Activated CD4-positive, alpha-beta memory T cell treated with anti-CD3 and anti-CD28 coated beads, Interleukin-2, amount 10 ng/mL, durations not matched to agents 7 days and 5 days (primary cell): ENCODE measurements around the gene ZMIZ1. TPM values are rescaled to one million over a fixed set of nuclear protein-coding genes. Genes with fewer than 3 reads are reported as not detected.

Experiments used
- CTCF ChIA-PET: fragments of 350-600 bp; sonication (Branson Sonifier 250); formaldehyde crosslinking; loops from one replicate; lab custom pipeline; 2021; ENCODE audit warnings: antibody characterized with exemption, inconsistent platforms; lab: Charles Lee
- POLR2A ChIA-PET: fragments of 350-600 bp; sonication (Branson Sonifier 250); formaldehyde crosslinking; loops from one replicate; lab custom pipeline; 2021; ENCODE audit warnings: antibody characterized with exemption; lab: Charles Lee
- DNase-seq: peaks from one replicate; pipeline ENCODE4 v3.0.0-alpha.2; 2020
- H3K27ac Mint-ChIP-seq: one replicate; pipeline ENCODE4 v1.8.0; 2021; ENCODE audit warnings: mild to moderate bottlenecking, mixed read lengths
- H3K27me3 Mint-ChIP-seq: one replicate; pipeline ENCODE4 v1.8.0; 2021; ENCODE audit warnings: mixed read lengths
- H3K36me3 Mint-ChIP-seq: one replicate; pipeline ENCODE4 v1.8.0; 2021; ENCODE audit warnings: low read depth, mixed read lengths
- H3K4me1 Mint-ChIP-seq: one replicate; pipeline ENCODE4 v1.8.0; 2021; ENCODE audit warnings: mixed read lengths
- H3K4me3 Mint-ChIP-seq: one replicate; pipeline ENCODE4 v1.8.0; 2021; ENCODE audit warnings: mild to moderate bottlenecking, mixed read lengths
- H3K9me3 Mint-ChIP-seq: one replicate; pipeline ENCODE4 v1.8.0; 2021; ENCODE audit warnings: mixed read lengths
- total RNA-seq, 2 experiments: library from RNA; stranded (reverse); gene quantifications; one replicate each; pipeline ENCODE4 v1.2.3, GENCODE V29; 2021

The ZMIZ1 gene
- total RNA-seq, 2 experiments from 2014 or later = 46.9 to 47.0 TPM

GRCh38 chr10:79111427-79111826 lies 42.7 kb downstream of the ZMIZ1 start:
- H3K4me1 Mint-ChIP-seq = peaks cover 13% of the 10 kb centered on the region
- POLR2A ChIA-PET = no interaction called here
- no peaks in the 10 kb centered on the region for H3K9me3 Mint-ChIP-seq
- H3K4me3 Mint-ChIP-seq = no peak overlapping the region
- CTCF ChIA-PET = no interaction called here
- no peaks in the 10 kb centered on the region for H3K36me3 Mint-ChIP-seq
- no peaks in the 10 kb centered on the region for H3K27me3 Mint-ChIP-seq
- no peak for DNase-seq
- no peak overlapping the region for H3K27ac Mint-ChIP-seq

GRCh38 chr10:79111846-79112614 lies 43.3 kb downstream of the ZMIZ1 start:
- H3K9me3 Mint-ChIP-seq = no peaks in the 10 kb centered on the region
- H3K27me3 Mint-ChIP-seq = no peaks in the 10 kb centered on the region
- DNase-seq = no peak
- CTCF ChIA-PET = no interaction called here
- peaks cover 19% of the 10 kb centered on the region for H3K4me1 Mint-ChIP-seq
- POLR2A ChIA-PET = no interaction called here
- no peak overlapping the region for H3K27ac Mint-ChIP-seq
- no peaks in the 10 kb centered on the region for H3K36me3 Mint-ChIP-seq
- H3K4me3 Mint-ChIP-seq = no peak overlapping the region

DNA sequence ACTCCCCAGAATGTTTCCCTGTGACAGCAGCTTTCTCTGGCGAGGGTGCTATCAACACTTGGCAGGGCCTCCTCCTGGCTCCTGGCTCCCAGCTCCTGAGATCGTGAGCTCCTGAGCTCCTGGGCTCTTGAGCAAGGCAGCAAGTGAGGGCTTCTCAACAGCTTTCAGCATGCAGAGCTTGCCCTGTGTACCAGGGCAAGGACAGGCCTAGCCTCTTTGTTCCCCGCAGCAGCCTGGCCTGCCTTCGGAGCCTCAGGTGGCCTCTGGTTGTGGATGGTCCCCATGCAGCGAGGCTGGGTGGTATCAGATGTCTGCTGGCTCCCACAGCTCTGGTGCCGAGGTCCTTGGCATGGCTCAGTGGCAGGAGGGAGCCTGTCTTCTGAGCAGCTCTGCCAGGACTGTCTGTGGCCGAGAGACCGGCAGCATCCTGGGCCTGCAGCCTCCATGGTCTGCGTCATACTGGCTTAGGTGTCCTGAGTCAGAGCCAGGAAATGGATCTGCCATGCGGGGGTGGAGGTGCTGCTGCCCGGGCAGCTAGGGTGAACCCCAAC lies 44.2 kb downstream of the ZMIZ1 start:
- no peak for DNase-seq
- CTCF ChIA-PET = no interaction called here
- H3K27ac Mint-ChIP-seq = no peak overlapping the region
- no peak overlapping the region for H3K4me3 Mint-ChIP-seq
- no peaks in the 10 kb centered on the region for H3K27me3 Mint-ChIP-seq
- POLR2A ChIA-PET = no interaction called here
- H3K4me1 Mint-ChIP-seq = peaks cover 24% of the 10 kb centered on the region
- no peaks in the 10 kb centered on the region for H3K36me3 Mint-ChIP-seq
- H3K9me3 Mint-ChIP-seq = no peaks in the 10 kb centered on the region

GRCh38 chr10:79113827-79114226 lies 45.1 kb downstream of the ZMIZ1 start:
- H3K36me3 Mint-ChIP-seq = no peaks in the 10 kb centered on the region
- DNase-seq = no peak
- no peak overlapping the region for H3K27ac Mint-ChIP-seq
- no peaks in the 10 kb centered on the region for H3K27me3 Mint-ChIP-seq
- ChIA-PET CTCF (interaction anchor here (3.0 kb wide), 1 partner anchor 81 kb away, joined by 6 read pairs; no protein-coding TSS in a partner anchor), POLR2A (interaction anchor here (1.7 kb wide), 1 partner anchor 23 kb away, joined by 4 read pairs; no protein-coding TSS in a partner anchor)
- no peaks in the 10 kb centered on the region for H3K9me3 Mint-ChIP-seq
- H3K4me1 Mint-ChIP-seq = peaks cover 24% of the 10 kb centered on the region
- H3K4me3 Mint-ChIP-seq = no peak overlapping the region

GRCh38 chr10:79115302-79115701 lies 46.5 kb downstream of the ZMIZ1 start:
- no peaks in the 10 kb centered on the region for H3K27me3 Mint-ChIP-seq
- ChIA-PET CTCF (interaction anchor here (3.0 kb wide), 1 partner anchor 80 kb away, joined by 6 read pairs; no protein-coding TSS in a partner anchor), POLR2A (interaction anchor here (1.0 to 1.7 kb wide), 3 partner anchors 9 to 22 kb away, joined by 3 to 4 read pairs (median 3); no protein-coding TSS in a partner anchor)
- DNase-seq = no peak
- no peaks in the 10 kb centered on the region for H3K36me3 Mint-ChIP-seq
- H3K9me3 Mint-ChIP-seq = no peaks in the 10 kb centered on the region
- no peak overlapping the region for H3K27ac Mint-ChIP-seq
- no peak overlapping the region for H3K4me3 Mint-ChIP-seq
- peaks cover 24% of the 10 kb centered on the region for H3K4me1 Mint-ChIP-seq

DNA sequence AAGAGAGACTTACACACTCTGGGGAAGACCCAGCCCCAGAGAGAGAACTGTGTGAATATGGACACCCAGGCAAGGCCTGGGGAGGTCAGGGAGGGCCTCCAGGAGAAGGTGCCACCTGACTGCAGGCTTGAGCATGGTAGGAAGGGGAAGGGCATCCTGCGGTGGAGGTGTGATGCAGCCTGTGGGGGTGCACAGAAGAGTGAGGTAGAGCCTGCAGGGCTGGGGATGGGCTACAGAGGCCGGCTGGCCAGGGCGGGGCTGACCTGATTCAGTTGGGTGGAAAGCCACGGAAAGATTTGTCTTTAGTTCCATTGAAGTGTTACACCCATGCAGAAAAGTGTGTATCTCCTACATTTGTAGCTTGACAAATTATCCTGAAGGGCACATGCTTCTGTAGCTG lies 47.6 kb downstream of the ZMIZ1 start:
- H3K27ac Mint-ChIP-seq = peak overlapping the region; percentile 11
- H3K4me1 Mint-ChIP-seq = peaks cover 24% of the 10 kb centered on the region
- H3K4me3 Mint-ChIP-seq = no peak overlapping the region

DNA sequence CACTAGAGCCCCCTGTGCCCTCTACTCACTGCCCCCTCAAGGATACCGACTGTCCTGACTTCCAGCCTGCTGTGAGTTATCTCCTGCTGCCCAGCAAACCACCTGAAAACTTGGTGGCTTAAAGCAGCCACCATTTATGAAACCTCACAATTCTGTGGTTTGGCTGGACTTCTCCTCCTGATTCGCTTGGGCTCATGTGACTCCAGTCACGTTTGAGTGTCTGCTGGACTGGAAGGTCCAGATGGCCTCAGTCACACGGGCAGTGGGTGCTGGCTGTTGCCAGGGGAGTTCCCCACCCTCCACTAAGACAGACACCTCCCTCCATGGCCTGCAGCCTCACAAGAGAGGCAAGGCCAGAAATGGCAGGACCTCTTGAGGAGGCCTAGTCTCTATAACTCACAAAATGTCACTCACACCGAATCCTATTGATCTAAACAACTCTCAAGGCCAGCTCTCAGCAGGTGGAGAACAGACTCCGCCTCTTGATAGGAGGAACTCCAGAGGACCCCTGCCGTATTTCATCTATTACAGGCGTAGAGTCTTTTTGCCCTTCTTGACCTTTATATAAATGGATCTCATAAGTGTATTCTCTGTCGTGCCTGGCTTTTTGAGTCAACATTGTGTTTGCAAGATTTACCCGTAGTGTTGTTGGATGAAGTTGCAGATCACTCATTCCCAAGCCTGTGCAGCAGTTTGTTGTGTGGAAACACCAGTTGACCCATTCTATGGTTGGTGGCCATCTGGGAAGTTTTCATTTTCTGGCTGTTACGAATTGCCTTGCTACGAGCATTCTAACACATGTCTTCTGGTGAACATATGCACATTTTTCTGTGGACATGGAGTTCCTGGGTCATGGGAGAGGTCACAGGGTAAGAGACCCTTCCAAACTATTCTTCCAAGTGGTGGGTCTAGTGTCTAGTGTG lies 48.3 kb downstream of the ZMIZ1 start:
- Mint-ChIP-seq H3K4me1 (peaks cover 24% of the 10 kb centered on the region), H3K27ac (peak overlapping the region; percentile 4), H3K4me3 (no peak overlapping the region), H3K36me3 (no peaks in the 10 kb centered on the region), H3K27me3 (no peaks in the 10 kb centered on the region), H3K9me3 (no peaks in the 10 kb centered on the region)
- ChIA-PET POLR2A (no interaction called here), CTCF (interaction anchor here (3.0 kb wide), 1 partner anchor 78 kb away, joined by 6 read pairs; no protein-coding TSS in a partner anchor)
- no peak for DNase-seq

More for the DNA sequence above, 47.6 kb downstream of the ZMIZ1 start:
- ChIA-PET CTCF (interaction anchor here (3.0 kb wide), 1 partner anchor 79 kb away, joined by 6 read pairs; no protein-coding TSS in a partner anchor), POLR2A (no interaction called here)
- Mint-ChIP-seq H3K27me3 (no peaks in the 10 kb centered on the region), H3K9me3 (no peaks in the 10 kb centered on the region), H3K36me3 (no peaks in the 10 kb centered on the region)
- DNase-seq = peak; percentile 39

- DNase-seq = no peak
- H3K4me1 Mint-ChIP-seq = peaks cover 24% of the 10 kb centered on the region
- no peak overlapping the region for H3K4me3 Mint-ChIP-seq
- ChIA-PET CTCF (no interaction called here), POLR2A (no interaction called here)
- H3K27ac Mint-ChIP-seq = no peak overlapping the region
- H3K9me3 Mint-ChIP-seq = no peaks in the 10 kb centered on the region
- no peaks in the 10 kb centered on the region for H3K36me3 Mint-ChIP-seq
- H3K27me3 Mint-ChIP-seq = no peaks in the 10 kb centered on the region
Measured at GRCh38 chr10:79118286-79119202, 49.8 kb downstream of the ZMIZ1 start.

DNA sequence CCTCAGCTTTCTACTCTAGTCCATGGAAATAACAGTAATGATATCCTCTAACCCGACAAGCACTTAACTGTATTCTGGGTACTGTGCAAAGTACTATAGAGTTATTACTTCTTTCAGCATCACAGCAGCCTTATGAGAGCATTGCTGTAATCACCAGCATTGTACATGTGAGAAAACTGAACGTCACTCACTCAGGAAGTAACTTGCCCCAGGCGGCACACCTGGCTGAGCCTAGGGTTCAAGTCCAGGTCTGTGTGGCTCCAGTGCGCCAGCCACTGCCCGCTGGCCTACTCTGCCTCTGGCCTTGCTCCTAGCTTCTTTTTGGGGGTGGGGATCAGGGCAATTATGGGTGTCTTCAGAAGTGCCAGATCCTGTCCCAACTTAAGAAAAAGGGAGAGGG lies 50.5 kb downstream of the ZMIZ1 start:
- Mint-ChIP-seq H3K27ac (no peak overlapping the region), H3K9me3 (no peaks in the 10 kb centered on the region), H3K36me3 (no peaks in the 10 kb centered on the region), H3K4me1 (peaks cover 24% of the 10 kb centered on the region), H3K4me3 (no peak overlapping the region), H3K27me3 (no peaks in the 10 kb centered on the region)
- no peak for DNase-seq
- CTCF ChIA-PET = no interaction called here
- POLR2A ChIA-PET = no interaction called here

GRCh38 chr10:79123547-79123963 lies 54.8 kb downstream of the ZMIZ1 start:
- no peak for DNase-seq
- no peaks in the 10 kb centered on the region for H3K36me3 Mint-ChIP-seq
- H3K27ac Mint-ChIP-seq = no peak overlapping the region
- H3K4me3 Mint-ChIP-seq = no peak overlapping the region
- ChIA-PET CTCF (no interaction called here), POLR2A (interaction anchor here (1.4 kb wide), 1 partner anchor 16 kb away, joined by 4 read pairs; no protein-coding TSS in a partner anchor)
- no peaks in the 10 kb centered on the region for H3K27me3 Mint-ChIP-seq
- no peaks in the 10 kb centered on the region for H3K9me3 Mint-ChIP-seq
- H3K4me1 Mint-ChIP-seq = no peaks in the 10 kb centered on the region

DNA sequence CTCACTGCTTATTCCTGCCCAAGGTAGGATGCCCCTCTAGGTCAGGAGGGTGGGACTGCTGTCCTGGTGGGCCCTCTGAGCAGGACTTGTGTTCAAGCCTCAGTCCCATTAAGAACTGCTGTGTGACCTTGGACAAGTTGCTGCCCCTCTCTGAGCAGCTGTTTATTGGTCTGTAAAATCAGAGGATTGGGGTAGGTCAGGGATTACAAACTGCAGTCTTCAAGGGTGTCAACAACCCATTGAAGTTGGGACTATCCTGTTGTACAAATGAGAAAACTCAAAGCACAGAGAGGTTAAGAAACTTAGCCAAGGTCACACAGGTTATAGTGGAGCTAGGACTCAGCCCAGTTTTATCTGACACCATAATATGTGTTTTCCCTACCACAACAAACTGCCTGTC lies 55.3 kb downstream of the ZMIZ1 start:
- DNase-seq = no peak
- ChIA-PET POLR2A (interaction anchor here (1.4 kb wide), 1 partner anchor 16 kb away, joined by 4 read pairs; no protein-coding TSS in a partner anchor), CTCF (interaction anchor here (0.8 kb wide), 1 partner anchor 19 kb away, joined by 4 read pairs; no protein-coding TSS in a partner anchor)
- no peaks in the 10 kb centered on the region for H3K36me3 Mint-ChIP-seq
- H3K4me1 Mint-ChIP-seq = no peaks in the 10 kb centered on the region
- H3K9me3 Mint-ChIP-seq = no peaks in the 10 kb centered on the region
- no peaks in the 10 kb centered on the region for H3K27me3 Mint-ChIP-seq
- no peak overlapping the region for H3K4me3 Mint-ChIP-seq
- H3K27ac Mint-ChIP-seq = no peak overlapping the region

DNA sequence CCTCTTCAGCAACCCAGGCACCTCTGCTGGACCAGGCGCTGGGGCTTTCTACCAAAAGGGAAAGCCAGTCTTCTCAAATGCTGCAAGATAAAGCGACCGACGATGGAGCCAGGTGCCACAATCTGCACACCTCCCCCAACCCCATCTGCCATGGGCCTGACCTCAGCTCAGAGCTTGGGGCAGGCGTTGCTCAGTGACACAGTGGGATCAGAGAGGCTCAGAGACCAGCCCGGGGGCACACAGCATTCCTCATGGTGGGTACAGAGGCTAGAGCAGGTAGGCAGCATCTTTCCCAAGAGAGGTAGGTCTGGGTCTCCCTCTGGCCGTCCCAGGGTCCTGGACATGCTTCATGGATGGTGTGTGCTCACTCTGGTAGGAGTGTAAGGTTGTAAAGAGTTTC lies 56.3 kb downstream of the ZMIZ1 start:
- no peak for DNase-seq
- Mint-ChIP-seq H3K36me3 (no peaks in the 10 kb centered on the region), H3K27ac (no peak overlapping the region), H3K4me3 (no peak overlapping the region), H3K9me3 (no peaks in the 10 kb centered on the region), H3K27me3 (no peaks in the 10 kb centered on the region), H3K4me1 (no peaks in the 10 kb centered on the region)
- ChIA-PET POLR2A (interaction anchor here (1.4 kb wide), 1 partner anchor 17 kb away, joined by 4 read pairs; no protein-coding TSS in a partner anchor), CTCF (interaction anchor here (1.1 kb wide), 1 partner anchor 70 kb away, joined by 3 read pairs; no protein-coding TSS in a partner anchor)
